ENCODE measurements around the gene CSTF1. TPM values are rescaled to one million over a fixed set of nuclear protein-coding genes. Genes with fewer than 3 reads are reported as not detected.
A peak's percentile ranks its signal among the peaks of the same experiment; 100 is the strongest.

Gene CSTF1
- total and polyA plus RNA-seq, 5 donors = 8.8 to 23.2 (median 19.6) TPM

DNA sequence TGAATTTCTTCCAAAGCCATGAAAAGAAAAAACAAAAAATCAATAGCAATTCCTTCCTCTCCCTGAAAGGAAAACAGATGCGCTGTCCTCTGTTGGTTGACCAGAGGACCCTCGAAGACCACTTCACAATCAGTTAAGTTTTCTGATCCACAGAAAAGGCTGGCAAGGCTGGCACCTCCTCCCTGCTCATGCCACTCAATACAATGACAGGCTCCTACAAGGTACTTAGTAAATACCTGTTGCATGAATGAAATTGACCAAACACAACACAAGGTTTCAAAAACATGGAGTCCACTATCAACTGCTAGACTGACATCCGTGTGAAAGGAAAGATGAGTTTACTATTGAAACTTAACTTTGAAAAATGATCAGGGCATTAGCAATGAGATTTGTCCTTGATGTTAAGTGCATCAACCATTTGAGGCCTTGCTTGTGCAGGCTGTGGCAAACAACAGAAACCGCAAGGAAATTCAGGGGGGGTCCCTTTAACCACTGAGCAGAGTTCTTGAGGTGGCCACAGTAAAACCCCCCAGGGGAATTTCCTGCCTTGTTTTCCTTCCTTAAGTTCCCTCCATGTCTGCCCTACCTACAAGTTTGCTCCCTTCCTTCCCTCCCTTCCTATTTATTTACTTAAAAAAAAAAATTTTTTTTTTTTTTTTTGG is 48.0 kb downstream of the CSTF1 start:
- intact Hi-C loops (cut with DNase I) = no loop called here
- DNase-seq (no peak), ATAC-seq (no peak)
- H3K9me3 ChIP-seq (ENCODE audit: control insufficient read depth, low read length) = no peaks in the 10 kb centered on the region
- H3K4me1 ChIP-seq (ENCODE audit: control insufficient read depth, insufficient read depth, low read length) = no peaks in the 10 kb centered on the region
- 62% methylated on average over 4 of the region's 4 CpGs for WGBS
- no peak overlapping the region for H3K4me3 ChIP-seq (ENCODE audit: low read length)
- H3K27ac ChIP-seq (ENCODE audit: low read length) = no peak overlapping the region
- no peaks in the 10 kb centered on the region for H3K27me3 ChIP-seq (ENCODE audit: control insufficient read depth, insufficient read depth)

DNA sequence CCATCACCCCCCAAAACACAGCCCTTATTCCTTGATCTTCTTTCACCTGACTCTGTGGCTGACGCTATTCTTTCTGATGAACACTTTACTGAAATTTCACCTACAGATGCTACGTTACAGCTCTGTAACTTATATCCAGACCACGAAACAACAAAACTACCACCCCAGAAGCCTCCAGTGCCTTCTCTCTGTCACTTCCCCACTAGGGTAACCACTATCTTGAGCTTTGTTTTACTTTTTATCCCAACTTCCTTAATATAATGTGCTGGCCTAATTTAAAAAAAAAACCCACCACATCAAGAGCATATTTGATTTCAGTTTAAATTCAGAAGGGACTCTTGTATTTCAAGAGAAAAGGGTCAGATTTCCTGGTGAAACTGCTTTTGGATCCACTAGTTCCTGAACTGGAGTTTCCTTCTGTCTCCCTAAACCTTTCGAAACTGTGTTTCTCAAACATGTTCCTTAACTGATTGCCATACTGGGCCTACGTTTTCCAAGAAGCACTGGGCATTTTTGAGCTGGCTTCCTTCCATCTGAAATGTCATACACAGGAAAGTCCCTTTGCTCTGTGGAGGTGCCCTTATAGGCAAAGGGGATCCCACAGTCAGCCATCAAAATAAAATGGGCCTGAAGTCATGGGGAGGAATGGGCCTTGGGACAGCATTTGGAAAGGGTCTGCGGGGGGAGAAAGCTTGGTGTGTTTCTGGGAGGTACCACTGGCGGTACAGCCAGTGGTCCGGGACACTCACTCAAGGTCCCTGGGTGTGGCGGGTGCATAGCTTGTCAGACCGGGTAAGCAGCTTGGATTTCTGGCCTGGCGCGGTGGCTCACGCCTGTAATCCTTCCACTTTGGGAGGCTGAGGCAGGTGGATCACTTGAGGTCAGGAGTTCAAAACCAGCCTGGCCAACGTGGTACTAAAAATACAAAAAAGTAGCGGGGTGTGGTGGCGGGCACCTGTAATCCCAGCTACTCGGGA is 50.2 kb downstream of the CSTF1 start:
- Histone ChIP-seq H3K4me1 (ENCODE audit: control insufficient read depth, insufficient read depth, low read length) (no peaks in the 10 kb centered on the region), H3K27ac (ENCODE audit: low read length) (no peak overlapping the region), H3K27me3 (ENCODE audit: control insufficient read depth, insufficient read depth) (no peaks in the 10 kb centered on the region), H3K4me3 (ENCODE audit: low read length) (no peak overlapping the region), H3K9me3 (ENCODE audit: control insufficient read depth, low read length) (no peaks in the 10 kb centered on the region)
- ATAC-seq (no peak), DNase-seq (no peak)
- 90% methylated on average over 17 of the region's 17 CpGs for WGBS
- intact Hi-C loops (cut with DNase I) = no loop called here

DNA sequence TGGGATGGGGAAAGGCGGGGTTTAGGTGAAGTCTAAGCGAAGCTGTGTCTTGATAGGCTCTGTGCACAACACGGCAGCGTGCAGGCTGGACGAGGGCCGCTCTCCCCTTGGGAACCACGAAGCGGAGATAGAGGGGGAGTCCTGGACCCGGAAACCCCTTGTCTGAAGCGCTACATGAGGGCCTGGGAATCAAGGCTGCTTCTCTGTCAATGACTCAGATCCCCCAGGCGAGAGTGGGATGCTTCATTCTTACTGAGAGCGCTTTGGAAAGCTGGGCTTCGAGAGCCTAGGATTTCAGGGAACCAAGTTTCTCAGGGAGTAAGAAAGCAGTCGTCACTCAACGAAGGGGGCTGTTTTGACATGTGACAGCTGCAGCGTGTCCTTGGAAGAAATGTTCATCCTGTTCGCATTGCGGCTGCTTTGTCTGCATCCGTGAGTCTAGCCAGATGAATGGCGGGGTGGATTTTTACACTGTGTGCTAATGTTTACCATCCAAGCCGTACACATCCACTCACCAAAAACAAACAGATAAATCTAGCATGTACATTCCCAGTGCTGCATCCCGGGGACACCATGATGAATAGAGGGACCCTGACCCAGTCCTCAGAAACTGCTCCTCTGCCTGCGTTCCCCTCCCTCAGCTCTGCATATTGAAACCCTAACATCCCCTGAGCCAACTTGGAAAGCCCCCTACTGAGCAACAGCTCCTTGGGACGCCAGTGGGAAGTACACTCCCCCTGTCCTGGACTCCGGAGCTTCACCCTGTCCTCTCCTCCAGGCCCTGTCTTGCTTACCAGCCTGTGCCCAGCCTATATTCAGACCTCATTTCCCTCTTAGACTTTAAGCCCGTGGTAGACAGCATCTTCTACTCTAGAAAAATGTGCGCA is 51.5 kb downstream of the CSTF1 start:
- 43% methylated on average over 27 of the region's 27 CpGs for WGBS
- Histone ChIP-seq H3K27ac (ENCODE audit: low read length) (no peak overlapping the region), H3K4me3 (ENCODE audit: low read length) (no peak overlapping the region), H3K9me3 (ENCODE audit: control insufficient read depth, low read length) (no peaks in the 10 kb centered on the region), H3K4me1 (ENCODE audit: control insufficient read depth, insufficient read depth, low read length) (no peaks in the 10 kb centered on the region), H3K27me3 (ENCODE audit: control insufficient read depth, insufficient read depth) (no peaks in the 10 kb centered on the region)
- peak in 1 of 3 donors; percentile 64 for DNase-seq
- intact Hi-C loops (cut with DNase I) = no loop called here
- peak; percentile 35 to 46 for ATAC-seq

DNA sequence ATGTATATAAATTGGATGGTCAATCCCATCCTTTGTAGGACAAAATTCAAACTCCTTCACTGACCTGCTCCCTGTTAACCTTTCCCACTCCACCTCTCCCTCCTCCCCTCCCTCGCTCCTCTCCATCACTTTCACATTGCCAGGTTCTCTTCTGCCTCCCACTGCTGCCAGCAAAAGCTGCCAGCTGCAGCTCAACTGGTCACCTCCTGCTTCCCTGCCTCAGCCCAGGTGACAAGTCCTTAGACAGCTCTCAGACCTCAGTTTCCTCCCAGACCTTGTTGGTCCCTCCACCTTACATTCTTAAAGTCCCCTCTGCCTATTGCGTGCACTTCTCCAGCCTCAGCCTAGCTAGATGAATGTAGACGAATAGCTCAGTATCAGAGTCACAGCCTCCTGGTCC is 52.7 kb downstream of the CSTF1 start:
- DNase-seq (no peak), ATAC-seq (no peak)
- 93% methylated on average over 3 of the region's 3 CpGs for WGBS
- Histone ChIP-seq H3K9me3 (ENCODE audit: control insufficient read depth, low read length) (no peaks in the 10 kb centered on the region), H3K27me3 (ENCODE audit: control insufficient read depth, insufficient read depth) (no peaks in the 10 kb centered on the region), H3K27ac (ENCODE audit: low read length) (no peak overlapping the region), H3K4me1 (ENCODE audit: control insufficient read depth, insufficient read depth, low read length) (no peaks in the 10 kb centered on the region), H3K4me3 (ENCODE audit: low read length) (no peak overlapping the region)
- intact Hi-C loops (cut with DNase I) = no loop called here

DNA sequence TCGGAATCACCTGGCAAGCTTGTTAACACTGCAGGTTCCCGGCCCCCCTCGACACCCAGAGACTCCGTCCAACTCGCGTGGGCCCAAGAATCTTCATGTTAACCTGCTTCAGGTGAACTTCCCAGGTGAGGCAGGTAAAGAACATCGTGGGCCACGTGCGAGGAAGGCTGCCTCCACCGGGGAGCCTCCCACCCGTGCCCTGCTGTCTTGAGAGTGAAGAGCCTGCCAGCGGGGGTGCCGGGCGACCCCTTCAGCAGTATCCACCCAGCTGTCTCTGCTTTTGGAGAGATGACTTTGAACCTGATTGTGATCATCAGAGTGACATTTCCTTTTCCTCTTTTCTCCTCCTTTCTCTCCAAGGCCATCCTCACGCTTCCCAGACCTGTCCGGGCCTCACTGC is 53.1 kb downstream of the CSTF1 start:
- Histone ChIP-seq H3K27ac (ENCODE audit: low read length) (no peak overlapping the region), H3K9me3 (ENCODE audit: control insufficient read depth, low read length) (no peaks in the 10 kb centered on the region), H3K27me3 (ENCODE audit: control insufficient read depth, insufficient read depth) (no peaks in the 10 kb centered on the region), H3K4me1 (ENCODE audit: control insufficient read depth, insufficient read depth, low read length) (no peaks in the 10 kb centered on the region), H3K4me3 (ENCODE audit: low read length) (no peak overlapping the region)
- WGBS = 91% methylated on average over 16 of the region's 16 CpGs
- intact Hi-C loops (cut with DNase I) = no loop called here
- no peak for DNase-seq
- ATAC-seq = no peak

DNA sequence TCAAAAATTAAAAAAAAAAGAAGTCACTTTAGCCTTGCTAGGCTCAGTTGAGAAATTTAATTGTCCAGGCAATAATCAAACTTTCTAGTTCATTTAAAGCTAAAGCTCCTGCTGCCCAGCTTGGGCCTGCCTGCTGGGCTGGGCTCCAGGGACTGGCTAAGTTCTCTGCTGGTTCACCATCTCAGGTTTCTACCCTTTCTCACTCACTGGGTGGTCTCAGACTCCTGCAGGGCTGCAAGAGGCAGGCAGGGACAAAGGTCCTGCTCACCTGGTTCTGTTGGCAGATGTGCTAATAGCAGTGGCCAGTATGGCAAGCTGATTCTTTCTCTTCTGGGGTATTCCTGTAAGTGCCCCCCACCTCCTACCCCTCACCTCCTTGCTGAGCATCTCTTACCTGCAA is 54.8 kb downstream of the CSTF1 start:
- H3K9me3 ChIP-seq (ENCODE audit: control insufficient read depth, low read length) = no peaks in the 10 kb centered on the region
- ATAC-seq = no peak

DNA sequence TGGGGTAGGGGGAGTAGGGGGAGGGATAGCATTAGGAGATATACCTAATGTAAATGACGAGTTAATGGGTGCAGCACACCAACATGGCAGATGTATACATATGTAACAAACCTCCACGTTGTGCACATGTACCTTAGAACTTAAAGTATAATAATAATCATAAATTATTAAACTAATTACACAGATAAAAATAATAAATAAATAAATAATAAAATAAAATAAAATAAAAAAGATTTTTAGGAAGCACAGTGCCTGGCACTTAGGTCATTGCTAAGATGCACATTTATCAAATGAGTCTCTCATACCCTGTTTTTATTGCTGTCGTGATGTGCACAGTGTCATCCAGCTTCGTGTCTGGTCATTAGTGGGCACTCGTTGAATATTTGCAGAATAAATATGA is 57.0 kb downstream of the CSTF1 start:
- ATAC-seq (no peak), DNase-seq (no peak)
- 95% methylated on average over 5 of the region's 5 CpGs for WGBS
- Histone ChIP-seq H3K4me3 (ENCODE audit: low read length) (no peak overlapping the region), H3K27me3 (ENCODE audit: control insufficient read depth, insufficient read depth) (no peaks in the 10 kb centered on the region), H3K27ac (ENCODE audit: low read length) (no peak overlapping the region), H3K4me1 (ENCODE audit: control insufficient read depth, insufficient read depth, low read length) (no peaks in the 10 kb centered on the region), H3K9me3 (ENCODE audit: control insufficient read depth, low read length) (no peaks in the 10 kb centered on the region)
- intact Hi-C loops (cut with DNase I) = no loop called here

More for the DNA sequence above, 54.8 kb downstream of the CSTF1 start:
- no peak for DNase-seq
- Histone ChIP-seq H3K27me3 (ENCODE audit: control insufficient read depth, insufficient read depth) (no peaks in the 10 kb centered on the region), H3K4me1 (ENCODE audit: control insufficient read depth, insufficient read depth, low read length) (no peaks in the 10 kb centered on the region), H3K4me3 (ENCODE audit: low read length) (no peak overlapping the region), H3K27ac (ENCODE audit: low read length) (no peak overlapping the region)
- intact Hi-C loops (cut with DNase I) = no loop called here

DNA sequence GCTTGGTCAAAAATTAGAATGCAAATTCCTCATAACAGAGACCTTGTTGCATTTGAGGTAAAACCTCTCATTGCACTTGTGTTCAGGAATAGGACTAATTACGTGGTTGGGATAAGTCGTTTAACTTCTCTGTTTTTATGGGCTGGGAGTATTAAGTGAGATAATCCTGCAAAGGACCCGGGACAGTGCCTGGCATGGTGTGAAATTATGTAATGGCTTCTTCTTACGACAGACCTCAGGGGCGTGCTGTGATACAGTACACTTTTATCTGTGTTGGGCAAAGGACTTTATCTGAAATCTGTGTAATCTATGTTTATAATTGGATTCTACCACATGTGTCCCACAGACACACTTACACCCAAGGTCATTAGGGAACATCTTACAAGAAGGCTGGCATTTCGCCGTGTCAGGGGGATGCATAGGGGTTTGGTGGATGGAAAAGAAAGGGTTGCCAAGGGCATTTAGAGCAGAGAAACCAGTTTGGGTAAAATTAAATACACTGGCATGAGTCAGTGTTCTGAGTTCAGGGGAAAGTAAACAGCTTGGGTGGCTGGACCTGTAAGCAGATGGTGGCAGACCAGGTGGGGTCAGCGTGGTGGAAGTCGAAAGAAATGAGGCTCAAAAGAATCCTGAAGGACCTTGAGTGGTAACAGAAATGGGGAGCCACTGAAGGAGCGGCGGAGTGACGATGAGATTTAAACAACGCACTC is 58.8 kb downstream of the CSTF1 start:
- H3K9me3 ChIP-seq (ENCODE audit: control insufficient read depth, low read length) = no peaks in the 10 kb centered on the region
- no peaks in the 10 kb centered on the region for H3K4me1 ChIP-seq (ENCODE audit: control insufficient read depth, insufficient read depth, low read length)
- no peak for DNase-seq
- H3K27ac ChIP-seq (ENCODE audit: low read length) = no peak overlapping the region
- H3K4me3 ChIP-seq (ENCODE audit: low read length) = no peak overlapping the region
- 82% methylated on average over 13 of the region's 13 CpGs for WGBS
- intact Hi-C loops (cut with DNase I) = no loop called here
- no peaks in the 10 kb centered on the region for H3K27me3 ChIP-seq (ENCODE audit: control insufficient read depth, insufficient read depth)
- ATAC-seq = no peak

DNA sequence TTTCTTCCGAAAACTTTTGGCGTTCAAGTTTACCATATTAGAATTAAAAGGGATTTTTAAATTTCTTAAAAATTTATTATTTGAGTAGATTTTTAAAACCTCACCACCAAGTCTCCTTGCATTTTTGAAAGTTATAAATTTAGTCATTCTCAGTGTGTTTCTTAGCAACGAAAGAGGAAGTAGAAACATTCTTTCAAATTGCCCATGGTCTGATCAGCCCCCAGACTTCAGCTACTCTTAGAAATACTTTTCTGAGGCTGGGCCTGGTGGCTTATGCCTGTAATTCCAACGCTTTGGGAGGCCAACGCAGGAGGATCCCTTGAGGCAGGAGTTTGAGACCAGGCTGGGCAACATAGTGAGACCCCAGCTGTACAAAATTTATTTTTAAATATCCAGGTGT is 60.9 kb downstream of the CSTF1 start:
- DNase-seq (no peak), ATAC-seq (no peak)
- intact Hi-C loops (cut with DNase I) = no loop called here
- Histone ChIP-seq H3K27ac (ENCODE audit: low read length) (no peak overlapping the region), H3K9me3 (ENCODE audit: control insufficient read depth, low read length) (no peaks in the 10 kb centered on the region), H3K27me3 (ENCODE audit: control insufficient read depth, insufficient read depth) (no peaks in the 10 kb centered on the region), H3K4me1 (ENCODE audit: control insufficient read depth, insufficient read depth, low read length) (no peaks in the 10 kb centered on the region), H3K4me3 (ENCODE audit: low read length) (no peak overlapping the region)
- 75% methylated on average over 5 of the region's 5 CpGs for WGBS

DNA sequence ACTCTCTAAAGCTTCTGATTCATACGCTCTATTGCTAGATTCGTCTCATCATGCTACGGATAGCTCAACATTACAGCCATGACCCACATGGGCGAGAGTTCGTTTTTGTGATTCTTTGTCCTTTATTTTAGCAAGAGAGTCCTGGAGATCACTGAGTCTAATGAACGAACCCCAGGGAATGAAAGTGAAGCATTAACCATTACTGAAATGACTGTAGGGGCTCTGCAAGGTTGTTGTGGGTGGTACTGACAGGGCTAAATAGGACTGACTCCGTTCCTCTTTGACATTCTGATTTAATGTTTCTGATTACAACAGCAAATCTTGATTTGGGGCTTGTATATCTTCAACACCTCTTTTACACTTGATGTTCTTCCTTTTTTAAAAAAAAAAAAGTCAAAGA is 62.3 kb downstream of the CSTF1 start:
- ATAC-seq = no peak
- no peak overlapping the region for H3K4me3 ChIP-seq (ENCODE audit: low read length)
- no peaks in the 10 kb centered on the region for H3K27me3 ChIP-seq (ENCODE audit: control insufficient read depth, insufficient read depth)
- H3K27ac ChIP-seq (ENCODE audit: low read length) = no peak overlapping the region
- no peaks in the 10 kb centered on the region for H3K9me3 ChIP-seq (ENCODE audit: control insufficient read depth, low read length)
- H3K4me1 ChIP-seq (ENCODE audit: control insufficient read depth, insufficient read depth, low read length) = no peaks in the 10 kb centered on the region
- intact Hi-C loops (cut with DNase I) = no loop called here
- WGBS = 90% methylated on average over 7 of the region's 7 CpGs
- no peak for DNase-seq
